Colonic mucosa (tissue), 4 donors: ENCODE data around the gene ITGA1. TPM values are rescaled to one million over a fixed set of nuclear protein-coding genes. Genes with fewer than 3 reads are reported as not detected.

ENCODE experiments used
- DNase-seq: peaks from one replicate; pipeline ENCODE4 v3.0.0-alpha.2; 2020
- H3K27ac ChIP-seq: fragments of 200-600 bp; one replicate; pipeline ENCODE4 v1.8.0; 2021
- H3K27me3 ChIP-seq: fragments of 200-600 bp; one replicate; pipeline ENCODE4 v1.8.0; 2021
- H3K36me3 ChIP-seq: fragments of 200-600 bp; one replicate; pipeline ENCODE4 v1.8.0; 2021
- H3K4me1 ChIP-seq: fragments of 200-600 bp; one replicate; pipeline ENCODE4 v1.8.0; 2021; ENCODE audit warnings: mild to moderate bottlenecking
- H3K4me3 ChIP-seq: fragments of 200-600 bp; one replicate; pipeline ENCODE4 v1.8.0; 2021
- H3K9ac ChIP-seq, 2 donors: one replicate each; pipeline ENCODE4 v1.7.0; 2013; ENCODE audit warnings: control low read depth in 2 of 2, low read depth in 2 of 2, low read length in 2 of 2
- H3K9me3 ChIP-seq: fragments of 200-600 bp; one replicate; pipeline ENCODE4 v1.8.0; 2021
- intact Hi-C: fragments of 100-400 bp; cut with DNase I; formaldehyde crosslinking; loops from one replicate; pipeline ENCODE4 v1.14.1; 2022
- total RNA-seq, 2 donors: library from RNA; stranded (reverse); fragmentation: NEBNext Ultra II Directional in 1 of 2; extraction: Animal tissue kit (Norgen Biotek cat#: 25700) in 1 of 2; gene quantifications; one replicate each; pipeline ENCODE4 v1.2.1, GENCODE V29; 2021
- TF ChIP-seq, protein P1 (sequence below): fragments of 200-600 bp; IDR thresholded peaks from one replicate; pipeline ENCODE4 v1.8.0; 2022; ENCODE audit warnings: antibody characterized with exemption, mild to moderate bottlenecking
- donor health status: healthy.
- donor health status: DM: no; HTN: no; CAD: no.
- donor health status: DM: no; HTN: no; CAD: no.

Gene ITGA1
- total RNA-seq, 2 donors from 2014 or later = 19.2 to 52.5 TPM

DNA sequence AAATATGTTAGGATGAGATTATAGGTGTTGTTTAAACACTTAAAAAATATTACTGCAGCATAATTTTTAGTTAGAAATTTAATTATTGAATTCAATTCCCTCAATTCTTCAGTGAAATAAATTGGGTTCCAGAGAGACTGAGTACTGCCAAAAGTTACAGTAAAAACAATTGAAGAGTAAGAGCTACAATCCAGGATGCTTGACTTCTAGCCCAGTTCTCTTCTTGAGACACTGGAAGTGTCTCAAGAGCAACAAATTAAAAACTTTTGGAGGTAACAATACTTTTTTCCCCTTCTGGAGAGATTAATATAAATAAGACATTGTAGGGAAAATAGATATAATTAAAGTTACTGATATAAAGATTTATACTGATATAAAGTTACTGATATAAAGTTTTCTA, 8.3 kb downstream of the ITGA1 start:
- intact Hi-C loops = loop anchor here (5.0 kb wide), 1 partner anchor 101 kb away; no protein-coding TSS in a partner anchor
- Histone ChIP-seq H3K4me1 (no peaks in the 10 kb centered on the region), H3K9me3 (no peaks in the 10 kb centered on the region), H3K36me3 (no peaks in the 10 kb centered on the region), H3K27ac (no peak overlapping the region), H3K4me3 (no peak overlapping the region), H3K27me3 (no peaks in the 10 kb centered on the region), H3K9ac (no peak overlapping the region)
- TF ChIP-seq, protein P1, sequence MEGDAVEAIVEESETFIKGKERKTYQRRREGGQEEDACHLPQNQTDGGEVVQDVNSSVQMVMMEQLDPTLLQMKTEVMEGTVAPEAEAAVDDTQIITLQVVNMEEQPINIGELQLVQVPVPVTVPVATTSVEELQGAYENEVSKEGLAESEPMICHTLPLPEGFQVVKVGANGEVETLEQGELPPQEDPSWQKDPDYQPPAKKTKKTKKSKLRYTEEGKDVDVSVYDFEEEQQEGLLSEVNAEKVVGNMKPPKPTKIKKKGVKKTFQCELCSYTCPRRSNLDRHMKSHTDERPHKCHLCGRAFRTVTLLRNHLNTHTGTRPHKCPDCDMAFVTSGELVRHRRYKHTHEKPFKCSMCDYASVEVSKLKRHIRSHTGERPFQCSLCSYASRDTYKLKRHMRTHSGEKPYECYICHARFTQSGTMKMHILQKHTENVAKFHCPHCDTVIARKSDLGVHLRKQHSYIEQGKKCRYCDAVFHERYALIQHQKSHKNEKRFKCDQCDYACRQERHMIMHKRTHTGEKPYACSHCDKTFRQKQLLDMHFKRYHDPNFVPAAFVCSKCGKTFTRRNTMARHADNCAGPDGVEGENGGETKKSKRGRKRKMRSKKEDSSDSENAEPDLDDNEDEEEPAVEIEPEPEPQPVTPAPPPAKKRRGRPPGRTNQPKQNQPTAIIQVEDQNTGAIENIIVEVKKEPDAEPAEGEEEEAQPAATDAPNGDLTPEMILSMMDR = no peak
- DNase-seq = no peak

DNA sequence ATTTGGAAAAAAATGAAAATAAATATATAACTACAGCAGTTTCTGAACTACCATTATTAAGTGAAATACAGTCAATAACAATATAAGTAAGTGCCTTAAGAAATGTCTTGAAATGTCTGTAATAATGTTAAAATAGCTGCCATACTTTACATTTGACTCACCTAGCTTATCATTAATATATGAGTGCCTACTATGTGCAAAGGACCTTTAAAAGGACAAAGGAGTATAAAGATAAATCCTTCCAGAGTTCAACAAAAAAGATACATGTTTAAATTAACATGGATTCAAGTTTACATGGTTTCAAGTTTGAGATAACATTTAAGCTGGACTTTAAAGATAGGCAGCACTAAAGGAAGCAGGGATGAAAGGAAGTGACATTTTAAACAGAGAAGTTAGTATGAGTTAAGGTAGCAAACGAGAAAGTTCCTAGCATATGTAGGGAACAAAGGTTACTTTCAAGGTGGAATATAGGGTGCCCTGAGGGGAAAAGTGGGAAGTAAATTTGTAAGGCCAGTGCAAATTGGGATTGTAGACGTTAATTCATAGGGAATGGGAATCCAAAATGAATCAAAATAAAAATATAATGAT, 8.9 kb downstream of the ITGA1 start:
- H3K9me3 ChIP-seq = no peaks in the 10 kb centered on the region
- H3K27me3 ChIP-seq = no peaks in the 10 kb centered on the region
- no peaks in the 10 kb centered on the region for H3K4me1 ChIP-seq
- no peak overlapping the region for H3K4me3 ChIP-seq
- DNase-seq = no peak
- no peak overlapping the region for H3K9ac ChIP-seq
- no peaks in the 10 kb centered on the region for H3K36me3 ChIP-seq
- intact Hi-C loops = loop anchor here (5.0 kb wide), 1 partner anchor 101 kb away; no protein-coding TSS in a partner anchor
- TF ChIP-seq, protein P1 = no peak
- no peak overlapping the region for H3K27ac ChIP-seq

DNA sequence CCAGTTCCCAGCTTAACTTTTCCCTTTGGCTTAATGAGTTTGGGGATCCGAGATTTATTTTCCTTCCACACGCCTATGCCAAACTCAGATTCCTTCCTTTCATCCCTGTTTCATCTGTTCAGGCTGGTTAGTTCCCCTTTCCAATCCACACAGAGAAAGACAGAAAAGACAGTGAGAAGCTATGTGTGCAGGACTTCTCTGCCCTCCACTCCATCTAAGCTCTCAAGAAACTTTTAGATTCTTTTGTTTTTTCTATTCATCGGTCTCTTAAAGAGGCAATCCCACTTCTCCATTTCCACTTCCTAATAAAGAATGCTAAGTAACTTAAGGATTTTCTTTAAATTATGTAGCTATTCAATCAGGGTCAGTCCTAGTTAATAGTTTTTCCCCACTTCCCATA, 11.2 kb downstream of the ITGA1 start:
- Histone ChIP-seq H3K9me3 (no peaks in the 10 kb centered on the region), H3K27ac (peak overlapping the region; percentile 95), H3K27me3 (no peaks in the 10 kb centered on the region), H3K36me3 (no peaks in the 10 kb centered on the region), H3K4me1 (peaks cover 6% of the 10 kb centered on the region), H3K9ac (peak overlapping the region in 1 of 2 donors; percentile 99), H3K4me3 (peak overlapping the region; percentile 71)
- no peak for DNase-seq
- TF ChIP-seq, protein P1 = no peak
- intact Hi-C loops = loop anchor here (5.0 kb wide), 1 partner anchor 98 kb away; no protein-coding TSS in a partner anchor

DNA sequence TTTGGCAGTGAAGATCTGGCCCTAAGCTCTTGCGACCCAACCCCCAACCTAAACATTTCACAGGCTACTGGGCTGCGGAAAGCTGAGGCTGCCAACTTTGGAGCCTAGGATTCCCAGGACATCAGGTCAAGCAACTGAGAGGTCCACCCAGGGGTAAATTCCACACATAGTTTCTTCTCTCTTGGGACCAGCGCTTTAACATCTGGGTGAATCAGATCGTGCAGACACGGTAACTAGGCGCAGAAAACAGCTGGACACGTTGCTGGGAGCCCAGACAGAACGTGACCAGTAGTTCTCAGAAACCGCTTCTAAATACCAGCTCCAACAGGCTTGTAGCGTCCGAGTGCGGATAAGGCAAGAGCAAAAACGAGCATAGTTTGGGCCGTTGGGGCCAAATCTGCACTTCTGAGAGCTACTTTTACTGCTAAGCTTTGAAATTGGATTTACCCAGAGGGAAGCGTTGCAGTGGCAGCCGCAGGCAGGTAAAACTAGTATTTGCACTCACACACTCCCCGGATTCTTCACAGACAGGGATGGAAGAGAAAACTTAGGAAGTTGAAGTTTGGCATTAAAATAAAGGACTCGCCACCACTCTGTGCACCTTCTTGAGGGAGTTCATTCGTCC, 11.8 kb downstream of the ITGA1 start:
- Histone ChIP-seq H3K27me3 (no peaks in the 10 kb centered on the region), H3K36me3 (no peaks in the 10 kb centered on the region), H3K9ac (peak overlapping the region; percentile 61 to 99), H3K27ac (peak overlapping the region; percentile 95), H3K9me3 (no peaks in the 10 kb centered on the region), H3K4me1 (peaks cover 6% of the 10 kb centered on the region), H3K4me3 (peak overlapping the region; percentile 71)
- peak; percentile 59 for DNase-seq
- TF ChIP-seq, protein P1 = no peak
- intact Hi-C loops = loop anchor here (5.0 kb wide), 1 partner anchor 98 kb away; no protein-coding TSS in a partner anchor

DNA sequence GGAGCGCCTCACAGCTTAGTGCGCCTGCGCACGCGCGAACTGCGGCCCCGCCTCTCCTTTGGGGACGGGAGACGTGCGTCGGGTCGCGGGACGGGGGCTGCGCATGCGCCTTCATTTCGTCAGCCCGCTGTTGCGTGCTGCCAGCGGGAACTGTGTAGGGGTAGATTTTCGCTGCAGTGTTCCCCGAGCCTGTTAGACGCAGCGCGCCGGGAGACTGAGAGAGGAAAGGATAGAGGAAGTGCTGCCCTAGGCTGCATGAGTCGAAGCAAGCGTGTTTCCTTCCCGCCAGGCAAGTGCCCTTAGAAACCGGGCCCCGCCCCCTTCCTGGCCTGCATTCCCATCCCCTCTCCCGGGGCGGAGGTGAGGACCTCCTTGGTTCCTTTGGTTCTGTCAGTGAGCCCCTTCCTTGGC, 12.3 kb downstream of the ITGA1 start:
- Histone ChIP-seq H3K27me3 (no peaks in the 10 kb centered on the region), H3K9me3 (no peaks in the 10 kb centered on the region), H3K4me3 (peak overlapping the region; percentile 71), H3K36me3 (no peaks in the 10 kb centered on the region), H3K9ac (peak overlapping the region; percentile 75 to 99), H3K27ac (peak overlapping the region; percentile 95), H3K4me1 (peaks cover 6% of the 10 kb centered on the region)
- DNase-seq = peak; percentile 98
- TF ChIP-seq, protein P1 = no peak
- intact Hi-C loops = loop anchor here (5.0 kb wide), 1 partner anchor 97 kb away; no protein-coding TSS in a partner anchor
